BLaER1 (cell line): ENCODE results near the gene C3orf18.

Source experiments
- H3K27ac ChIP-seq: shearing (Covaris generic); formaldehyde crosslinking; 2 replicates; pipeline ENCODE4 v1.8.1; 2022
- H3K27me3 ChIP-seq: shearing (Covaris generic); formaldehyde crosslinking; 2 replicates; pipeline ENCODE4 v1.8.1; 2022
- H3K36me3 ChIP-seq: shearing (Covaris generic); formaldehyde crosslinking; 2 replicates; pipeline ENCODE4 v1.8.1; 2022
- H3K4me1 ChIP-seq: shearing (Covaris generic); formaldehyde crosslinking; 2 replicates; pipeline ENCODE4 v1.8.1; 2022
- H3K4me2 ChIP-seq: shearing (Covaris generic); formaldehyde crosslinking; 2 replicates; pipeline ENCODE4 v1.8.1; 2022
- H3K4me3 ChIP-seq: shearing (Covaris generic); formaldehyde crosslinking; 2 replicates; pipeline ENCODE4 v1.8.1; 2022
- H3K9ac ChIP-seq: shearing (Covaris generic); formaldehyde crosslinking; 2 replicates; pipeline ENCODE4 v1.8.1; 2022
- H3K9me3 ChIP-seq: shearing (Covaris generic); formaldehyde crosslinking; 2 replicates; pipeline ENCODE4 v1.8.1; 2022
- H4K20me1 ChIP-seq: shearing (Covaris generic); formaldehyde crosslinking; 2 replicates; pipeline ENCODE4 v1.8.1; 2022
- Cebpa-rat ChIP-seq: shearing (Covaris generic); IDR thresholded peaks from 2 replicates; pipeline ENCODE4 v1.8.1; 2022

C3orf18 gene

DNA sequence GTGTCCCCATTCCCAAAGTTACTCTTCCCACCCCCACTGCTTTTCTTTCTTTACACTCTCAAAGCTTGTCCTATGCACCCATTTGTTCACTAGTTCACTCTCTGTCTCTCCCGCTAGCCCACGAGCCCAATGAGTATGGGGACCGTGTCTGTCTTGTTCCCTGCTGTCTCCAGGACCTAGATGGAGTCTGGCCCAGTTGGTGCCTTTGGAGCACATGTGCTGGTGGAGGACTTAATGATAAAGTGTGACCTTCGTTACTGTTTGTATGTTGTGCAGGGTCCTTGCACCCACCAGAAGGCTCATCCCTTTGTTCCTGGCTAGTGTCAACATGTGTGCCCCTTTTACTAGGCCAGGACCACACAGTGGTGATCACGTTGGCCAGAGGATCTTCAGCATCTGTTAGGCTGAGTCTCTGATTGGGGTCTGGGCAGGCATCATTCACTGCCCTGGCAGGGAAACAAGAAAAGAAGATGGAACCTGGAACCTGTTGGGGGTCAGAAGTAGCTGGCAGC, 36.6 kb upstream of the C3orf18 start:
- Histone ChIP-seq H3K36me3 (peaks cover 23% of the 10 kb centered on the region), H3K4me1 (peaks cover 83% of the 10 kb centered on the region), H3K9ac (peak overlapping the region; percentile 46; the same call in 1 of the 2 replicates), H3K27me3 (no peaks in the 10 kb centered on the region), H3K4me3 (no peak overlapping the region), H3K9me3 (no peaks in the 10 kb centered on the region), H3K4me2 (peak overlapping the region; percentile 68), H3K27ac (peak overlapping the region; percentile 62), H4K20me1 (peaks cover 2% of the 10 kb centered on the region; the same call in 1 of the 2 replicates)
- no peak for TF ChIP-seq Cebpa-rat

DNA sequence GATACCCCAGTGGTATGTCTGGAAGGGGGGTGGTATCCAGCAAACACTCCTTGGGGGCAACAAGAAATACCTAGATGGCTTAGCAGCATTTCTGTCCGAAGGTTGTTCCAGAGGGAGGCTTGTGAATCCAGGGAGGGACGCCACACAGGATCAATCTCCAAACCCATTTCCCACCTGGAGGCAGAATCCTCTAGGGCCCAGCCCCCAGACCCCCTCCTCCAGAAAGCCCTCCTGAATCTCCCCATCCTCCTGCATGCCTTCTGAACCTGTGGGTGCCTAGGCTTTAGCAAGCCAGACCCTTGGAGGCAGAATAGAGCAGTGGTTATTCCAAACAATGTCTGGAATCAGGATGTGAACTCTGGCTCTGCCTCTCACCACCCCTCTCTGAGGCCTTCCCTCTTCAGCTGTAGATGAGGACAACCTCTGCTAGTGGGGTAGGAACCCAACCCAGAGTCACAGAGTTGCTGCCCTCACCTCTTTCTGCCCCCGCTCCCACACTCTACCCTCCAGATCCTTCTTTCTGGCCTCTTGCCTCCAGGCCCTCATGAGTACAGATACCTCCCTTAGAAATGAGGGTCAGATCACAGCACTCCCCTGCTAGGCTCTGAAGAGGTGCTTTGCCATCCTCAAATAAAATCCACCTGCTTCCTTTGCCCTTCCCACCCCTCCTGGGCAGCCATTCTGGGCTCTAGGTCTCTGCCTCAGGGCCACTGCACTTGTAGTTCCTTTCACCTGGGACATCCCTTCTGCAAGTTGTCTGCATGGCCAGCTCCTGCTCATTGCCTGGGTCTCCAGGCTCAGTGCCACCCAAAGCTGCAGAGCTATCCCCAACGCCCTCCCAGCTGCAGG, 35.9 kb upstream of the C3orf18 start:
- H3K27ac ChIP-seq: peak overlapping the region; percentile 97
- peaks cover 80% of the 10 kb centered on the region for H3K4me1 ChIP-seq
- no peak for TF ChIP-seq Cebpa-rat
- H4K20me1 ChIP-seq: no peaks in the 10 kb centered on the region
- H3K9me3 ChIP-seq: no peaks in the 10 kb centered on the region
- peaks cover 21% of the 10 kb centered on the region for H3K36me3 ChIP-seq
- no peaks in the 10 kb centered on the region for H3K27me3 ChIP-seq
- H3K9ac ChIP-seq: no peak overlapping the region
- H3K4me2 ChIP-seq: peak overlapping the region; percentile 99; the same call in 1 of the 2 replicates
- H3K4me3 ChIP-seq: no peak overlapping the region

DNA sequence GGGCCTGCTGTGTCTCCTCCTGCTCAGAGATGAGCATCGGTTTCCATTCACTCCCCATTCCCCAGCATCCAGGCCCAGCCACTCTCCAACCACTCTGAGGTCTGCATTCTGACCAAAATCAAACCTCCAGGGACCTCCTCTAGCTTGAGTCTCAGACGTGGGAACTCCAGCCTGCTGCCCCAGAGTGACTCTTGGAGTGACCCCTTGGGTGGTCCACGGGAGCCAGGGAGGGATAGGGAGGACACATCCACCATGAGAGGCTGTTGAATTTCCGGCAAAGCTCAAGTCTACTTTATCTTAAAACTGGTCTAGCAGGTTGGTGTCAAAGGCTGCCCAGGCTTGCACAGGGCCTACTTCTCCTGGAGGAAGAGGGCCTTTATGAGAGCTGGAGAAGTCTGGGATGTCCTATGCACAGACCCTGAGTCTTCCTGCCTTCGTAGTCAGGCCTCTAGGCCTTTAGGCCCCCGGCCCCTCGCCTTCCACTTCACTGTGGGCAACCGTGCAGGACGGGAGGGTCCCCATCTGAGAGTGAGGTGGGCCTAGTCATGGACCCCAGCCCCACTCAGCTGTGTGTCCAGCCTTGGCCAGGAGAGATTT, 35.1 kb upstream of the C3orf18 start:
- Histone ChIP-seq H3K4me2 (peak overlapping the region; percentile 99), H3K27me3 (no peaks in the 10 kb centered on the region), H3K9ac (peak overlapping the region; percentile 83), H3K27ac (peak overlapping the region; percentile 97), H3K4me1 (peaks cover 80% of the 10 kb centered on the region), H4K20me1 (no peaks in the 10 kb centered on the region), H3K36me3 (peaks cover 13% of the 10 kb centered on the region), H3K4me3 (peak overlapping the region; percentile 57; the same call in 1 of the 2 replicates), H3K9me3 (no peaks in the 10 kb centered on the region)
- TF ChIP-seq Cebpa-rat: no peak

DNA sequence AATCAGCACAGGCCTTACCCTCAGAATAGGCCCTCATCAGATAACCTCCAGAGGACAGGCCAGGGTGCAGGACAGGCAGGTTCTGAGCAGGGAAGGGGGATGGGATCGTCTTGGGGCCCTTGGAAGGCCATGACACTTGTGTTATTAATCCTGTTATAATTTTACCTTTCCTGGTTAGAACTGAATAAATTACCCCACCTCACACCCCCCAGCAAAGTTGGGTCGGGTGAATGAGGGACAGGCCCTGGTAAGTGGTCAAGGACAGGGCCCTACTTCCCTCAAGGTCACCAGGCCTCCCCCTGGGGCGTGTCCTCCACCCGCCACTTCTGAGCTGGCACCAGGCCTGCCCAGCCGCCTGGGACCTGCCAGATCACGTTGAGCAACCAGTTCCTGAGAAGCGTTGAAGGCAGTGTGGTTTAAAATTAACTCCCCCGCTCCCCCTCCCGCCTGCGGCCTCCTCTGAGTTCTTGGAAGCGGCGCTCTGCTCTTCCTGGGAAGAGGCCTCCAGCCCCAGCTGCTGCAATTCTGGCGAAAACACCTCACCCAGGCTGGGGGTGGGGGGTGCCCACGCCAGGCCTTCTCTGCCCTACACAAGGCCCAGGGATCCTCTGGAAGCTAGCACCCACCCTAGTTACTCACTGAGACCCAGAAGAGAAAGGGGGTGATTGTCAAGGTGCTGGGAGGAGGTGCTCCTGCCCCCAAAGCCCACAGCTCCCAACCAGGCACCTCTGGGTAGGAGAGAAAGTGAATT, 33.5 kb upstream of the C3orf18 start:
- peak overlapping the region; percentile 57 for H3K4me3 ChIP-seq
- peaks cover 70% of the 10 kb centered on the region for H3K4me1 ChIP-seq
- no peaks in the 10 kb centered on the region for H3K27me3 ChIP-seq
- H3K9ac ChIP-seq: peak overlapping the region; percentile 83
- H3K9me3 ChIP-seq: no peaks in the 10 kb centered on the region
- peak overlapping the region; percentile 97 for H3K27ac ChIP-seq
- no peaks in the 10 kb centered on the region for H3K36me3 ChIP-seq
- H3K4me2 ChIP-seq: peak overlapping the region; percentile 99
- no peaks in the 10 kb centered on the region for H4K20me1 ChIP-seq
- peak; percentile 95 for TF ChIP-seq Cebpa-rat

DNA sequence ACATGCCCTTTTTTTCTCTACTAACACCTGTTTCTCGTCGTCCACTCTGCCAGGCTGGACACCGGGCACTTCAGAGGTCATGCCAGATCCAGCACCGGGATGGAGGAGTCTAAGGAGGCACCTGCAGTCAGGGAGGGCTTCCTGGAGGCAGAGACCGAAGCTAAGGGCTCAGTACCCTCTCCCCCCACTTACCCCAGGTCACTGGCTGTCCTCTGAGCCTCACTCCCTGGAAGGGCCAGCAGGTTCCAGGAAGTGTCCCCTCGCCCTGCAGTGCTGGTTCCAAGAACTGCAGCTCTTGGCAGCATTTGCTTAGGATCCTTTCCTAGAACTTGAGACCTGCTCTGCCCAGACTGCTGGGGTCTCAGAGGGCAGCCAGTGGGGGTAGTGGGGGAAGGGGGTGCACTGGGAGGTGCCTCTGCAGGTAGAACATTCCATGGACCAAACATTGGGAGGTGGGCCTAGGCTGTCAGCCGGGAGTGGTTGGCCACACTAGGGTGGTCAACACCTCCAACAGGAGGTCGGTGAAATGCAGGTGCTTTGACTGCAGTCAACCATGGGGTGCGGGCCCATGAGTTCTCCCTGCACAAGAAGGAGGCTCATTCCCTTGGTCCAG, 32.7 kb upstream of the C3orf18 start:
- no peak for TF ChIP-seq Cebpa-rat
- Histone ChIP-seq H3K27ac (peak overlapping the region; percentile 97), H3K4me2 (peak overlapping the region; percentile 99), H3K27me3 (no peaks in the 10 kb centered on the region), H3K9me3 (no peaks in the 10 kb centered on the region), H3K36me3 (no peaks in the 10 kb centered on the region), H4K20me1 (no peaks in the 10 kb centered on the region), H3K9ac (peak overlapping the region; percentile 83; the same call in 1 of the 2 replicates), H3K4me1 (peaks cover 63% of the 10 kb centered on the region), H3K4me3 (no peak overlapping the region)

DNA sequence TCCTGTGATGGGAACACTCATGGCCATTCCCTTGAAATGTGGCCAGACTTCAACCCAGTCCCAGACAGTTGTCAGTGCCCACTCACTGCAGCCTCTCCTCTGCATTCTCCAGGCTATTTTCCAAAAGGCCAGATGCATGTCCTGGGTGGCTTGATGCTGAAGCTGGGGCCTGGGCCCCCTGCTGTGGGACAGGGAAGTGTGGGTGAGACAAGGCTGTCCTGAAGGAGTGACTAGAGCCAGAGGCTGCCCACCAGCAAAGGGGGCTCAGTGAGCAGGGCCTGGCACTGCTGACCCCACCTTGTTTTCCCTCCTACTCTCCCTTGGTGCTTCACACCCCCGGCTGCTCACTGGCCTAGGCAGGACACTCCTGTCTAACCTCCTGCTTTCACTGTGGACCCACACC, 32.2 kb upstream of the C3orf18 start:
- Histone ChIP-seq H3K4me3 (no peak overlapping the region), H3K27ac (peak overlapping the region; percentile 97), H3K4me1 (peaks cover 57% of the 10 kb centered on the region), H3K9ac (peak overlapping the region; percentile 6; the same call in 1 of the 2 replicates), H3K27me3 (no peaks in the 10 kb centered on the region), H3K36me3 (no peaks in the 10 kb centered on the region), H3K4me2 (peak overlapping the region; percentile 99), H3K9me3 (no peaks in the 10 kb centered on the region), H4K20me1 (no peaks in the 10 kb centered on the region)
- TF ChIP-seq Cebpa-rat: no peak

DNA sequence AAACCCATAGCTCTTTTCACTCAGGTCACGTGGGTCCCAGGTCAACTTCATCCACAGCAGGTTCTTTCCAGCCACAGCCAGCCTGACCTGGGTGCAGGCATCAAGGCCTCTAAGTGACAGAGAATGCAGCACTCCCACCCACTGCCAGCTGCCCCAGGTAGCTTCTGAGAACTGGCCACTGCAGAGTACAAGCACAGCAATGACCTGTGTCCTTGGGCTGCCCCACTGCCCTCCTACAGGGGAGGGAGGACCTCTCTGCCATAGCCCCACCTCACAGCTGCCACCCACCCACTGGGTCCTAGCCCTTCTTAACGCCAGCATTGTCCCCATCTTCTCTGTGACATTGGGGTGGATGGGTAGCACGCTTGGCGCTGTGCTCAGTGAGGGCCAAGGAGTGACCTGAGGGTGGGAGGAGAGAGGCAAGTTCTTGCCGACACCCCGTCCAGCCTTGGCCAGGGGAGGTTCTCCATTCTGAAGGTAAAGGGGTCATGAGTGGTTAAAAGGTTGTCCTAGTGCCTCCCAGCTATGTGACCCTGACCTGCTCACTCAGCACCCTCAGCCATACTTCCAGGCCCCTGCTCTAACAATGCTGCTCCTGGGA, 31.7 kb upstream of the C3orf18 start:
- no peak for TF ChIP-seq Cebpa-rat
- Histone ChIP-seq H4K20me1 (no peaks in the 10 kb centered on the region), H3K4me3 (no peak overlapping the region), H3K27me3 (no peaks in the 10 kb centered on the region), H3K9ac (peak overlapping the region; percentile 6; the same call in 1 of the 2 replicates), H3K4me1 (peaks cover 52% of the 10 kb centered on the region), H3K36me3 (no peaks in the 10 kb centered on the region), H3K27ac (peak overlapping the region; percentile 97), H3K4me2 (peak overlapping the region; percentile 99), H3K9me3 (no peaks in the 10 kb centered on the region)

DNA sequence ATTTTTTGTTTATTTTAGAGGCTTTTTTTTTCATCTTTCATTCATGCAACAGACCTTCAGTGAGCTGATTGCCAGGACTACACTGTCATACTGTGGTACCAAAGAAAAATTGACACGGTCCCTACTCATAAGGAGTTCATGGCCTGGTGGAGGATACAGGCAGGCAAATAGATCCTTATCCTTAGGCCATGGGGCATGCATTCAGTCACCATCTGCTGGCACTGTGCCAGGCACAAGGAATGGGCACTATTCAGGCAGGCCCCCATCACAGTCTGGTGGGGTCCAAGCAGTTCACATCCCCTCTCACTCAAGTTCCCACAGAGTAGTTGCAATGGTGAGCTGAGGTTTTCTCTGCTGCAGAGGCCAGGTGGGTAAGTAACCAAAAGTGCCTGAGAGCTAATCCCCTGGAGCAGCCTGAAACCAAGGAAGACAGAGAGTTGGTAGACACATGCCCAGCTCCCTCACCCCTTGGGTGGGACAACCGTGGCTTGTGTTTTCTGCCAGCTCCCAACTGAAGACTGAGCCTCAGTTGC, 26.8 kb upstream of the C3orf18 start:
- H3K4me1 ChIP-seq: peaks cover 43% of the 10 kb centered on the region
- no peaks in the 10 kb centered on the region for H3K9me3 ChIP-seq
- H3K9ac ChIP-seq: no peak overlapping the region
- no peak overlapping the region for H3K4me2 ChIP-seq
- H4K20me1 ChIP-seq: no peaks in the 10 kb centered on the region
- H3K27me3 ChIP-seq: no peaks in the 10 kb centered on the region
- no peak overlapping the region for H3K27ac ChIP-seq
- no peak overlapping the region for H3K4me3 ChIP-seq
- TF ChIP-seq Cebpa-rat: no peak
- H3K36me3 ChIP-seq: no peaks in the 10 kb centered on the region
